ENCODE measurements around the gene SPTAN1. TPM values are rescaled to one million over a fixed set of nuclear protein-coding genes. Genes with fewer than 3 reads are reported as not detected.
A peak's percentile ranks its signal among the peaks of the same experiment; 100 is the strongest.

Gene SPTAN1
- total RNA-seq, 4 donors from 2014 or later, result 223 to 390 (median 286) TPM

GRCh38 chr9:128636024-128636390, 83.6 kb downstream of the SPTAN1 start:
- Histone ChIP-seq H3K27me3 (no peaks in the 10 kb centered on the region), H3K27ac (peak overlapping the region; percentile 72 to 95 (median 90)), H3K4me1 (peaks cover 3 to 29% (median 20%) of the 10 kb centered on the region in 3 donors), H3K9me3 (no peaks in the 10 kb centered on the region), H3K4me3 (no peak overlapping the region), H3K36me3 (peaks cover 0 to 63% of the 10 kb centered on the region in 2 donors)
- WGBS, 2 donors (ENCODE audit: low coverage in 1 of 2), result no CpG with 5 or more reads among the region's 16 CpGs
- ATAC-seq, result peak; percentile 8
- TF ChIP-seq EP300 (IDR thresholded peaks at IDR 0.05), result no peak
- TF ChIP-seq, protein P1, sequence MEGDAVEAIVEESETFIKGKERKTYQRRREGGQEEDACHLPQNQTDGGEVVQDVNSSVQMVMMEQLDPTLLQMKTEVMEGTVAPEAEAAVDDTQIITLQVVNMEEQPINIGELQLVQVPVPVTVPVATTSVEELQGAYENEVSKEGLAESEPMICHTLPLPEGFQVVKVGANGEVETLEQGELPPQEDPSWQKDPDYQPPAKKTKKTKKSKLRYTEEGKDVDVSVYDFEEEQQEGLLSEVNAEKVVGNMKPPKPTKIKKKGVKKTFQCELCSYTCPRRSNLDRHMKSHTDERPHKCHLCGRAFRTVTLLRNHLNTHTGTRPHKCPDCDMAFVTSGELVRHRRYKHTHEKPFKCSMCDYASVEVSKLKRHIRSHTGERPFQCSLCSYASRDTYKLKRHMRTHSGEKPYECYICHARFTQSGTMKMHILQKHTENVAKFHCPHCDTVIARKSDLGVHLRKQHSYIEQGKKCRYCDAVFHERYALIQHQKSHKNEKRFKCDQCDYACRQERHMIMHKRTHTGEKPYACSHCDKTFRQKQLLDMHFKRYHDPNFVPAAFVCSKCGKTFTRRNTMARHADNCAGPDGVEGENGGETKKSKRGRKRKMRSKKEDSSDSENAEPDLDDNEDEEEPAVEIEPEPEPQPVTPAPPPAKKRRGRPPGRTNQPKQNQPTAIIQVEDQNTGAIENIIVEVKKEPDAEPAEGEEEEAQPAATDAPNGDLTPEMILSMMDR (IDR thresholded peaks at IDR 0.05), result peak in 2 of 4 experiments; percentile 11 to 45

DNA sequence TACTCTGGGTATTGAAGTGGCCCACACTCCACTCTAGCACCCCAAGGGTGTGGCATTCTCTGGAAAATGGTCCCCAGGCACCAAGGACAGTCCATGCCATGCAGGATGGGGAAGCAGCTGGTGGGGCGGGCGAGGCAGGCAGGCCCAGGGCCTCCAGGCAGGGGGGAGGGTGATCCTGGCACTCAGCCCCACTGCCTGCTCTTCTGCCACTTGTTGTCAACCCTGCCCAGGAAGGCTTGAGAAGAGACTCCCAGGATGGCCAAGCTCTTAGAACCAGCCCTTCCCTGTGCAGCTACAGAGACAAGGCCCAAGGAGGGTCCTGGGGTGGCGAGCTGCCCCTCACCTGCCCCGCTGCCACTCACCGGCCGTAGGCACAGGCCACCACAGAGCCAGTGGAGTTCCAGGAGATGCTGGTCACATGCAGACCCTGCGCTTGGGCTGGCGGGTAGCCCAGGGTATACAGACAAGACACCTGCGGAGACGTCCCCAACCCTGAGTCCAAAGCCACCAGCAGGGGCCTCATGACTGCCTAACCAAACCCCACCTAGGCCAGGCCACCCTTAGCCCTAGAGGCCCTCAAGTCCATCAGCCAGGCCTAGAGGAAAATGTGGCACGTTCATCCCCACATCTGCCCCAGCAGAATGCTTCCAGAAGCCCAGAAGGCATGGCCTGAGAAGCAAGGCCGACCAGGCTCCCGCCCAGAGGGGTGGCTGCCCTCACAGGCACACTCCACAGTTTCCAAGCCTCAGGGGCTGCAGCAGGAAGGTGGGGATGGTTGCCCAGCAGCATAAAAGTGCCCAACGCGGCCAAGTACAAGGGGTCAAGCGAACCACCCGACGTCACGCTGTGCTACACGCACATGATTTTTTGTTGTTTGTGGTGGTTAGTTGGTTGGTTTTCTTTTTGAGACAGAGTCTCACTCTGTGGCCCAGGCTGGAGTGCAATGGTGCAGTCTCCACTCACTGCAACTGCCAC, 84.5 kb downstream of the SPTAN1 start:
- H3K36me3 ChIP-seq, result peaks cover 0 to 54% of the 10 kb centered on the region in 2 donors

DNA sequence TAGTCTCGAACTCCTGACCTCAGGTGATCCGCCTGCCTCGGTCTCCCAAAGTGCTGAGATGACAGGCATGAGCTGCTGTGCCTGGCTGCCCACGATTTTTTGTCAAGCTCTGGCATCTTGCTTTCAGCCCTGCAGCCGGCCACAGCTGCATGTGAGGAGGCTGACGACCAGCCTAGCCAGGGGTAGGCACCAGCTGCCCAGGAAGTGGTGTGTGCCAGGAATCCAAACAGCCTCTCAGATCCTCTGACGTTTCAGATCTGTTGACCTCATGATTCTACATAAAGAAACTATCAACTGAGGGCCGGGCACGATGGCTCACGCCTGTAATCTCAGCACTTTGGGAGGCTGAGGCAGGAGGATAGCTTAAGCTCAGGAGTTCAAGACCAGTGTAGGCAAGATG, 85.3 kb downstream of the SPTAN1 start:
- Histone ChIP-seq H3K36me3 (peaks cover 0 to 46% of the 10 kb centered on the region in 2 donors), H3K9me3 (no peaks in the 10 kb centered on the region), H3K27me3 (no peaks in the 10 kb centered on the region), H3K4me3 (no peak overlapping the region), H3K4me1 (peaks cover 3 to 29% (median 20%) of the 10 kb centered on the region in 3 donors), H3K27ac (peak overlapping the region in 3 of 4 donors; percentile 40 to 91 (median 89))
- WGBS, 2 donors (ENCODE audit: low coverage in 1 of 2), result 58% methylated on average over 10 of the region's 10 CpGs; no CpG with 5 or more reads in 1 of the 2 donors
- TF ChIP-seq, protein P1 (IDR thresholded peaks at IDR 0.05), result no peak
- no peak for TF ChIP-seq EP300 (IDR thresholded peaks at IDR 0.05)
- no peak for TF ChIP-seq POLR2AphosphoS5 (IDR thresholded peaks at IDR 0.05)
- no peak for TF ChIP-seq POLR2A (IDR thresholded peaks at IDR 0.05)
- ATAC-seq, result no peak

More for the DNA sequence above, 84.5 kb downstream of the SPTAN1 start:
- Histone ChIP-seq H3K4me1 (peaks cover 3 to 29% (median 20%) of the 10 kb centered on the region in 3 donors), H3K27ac (peak overlapping the region; percentile 72 to 95 (median 90)), H3K4me3 (no peak overlapping the region), H3K27me3 (no peaks in the 10 kb centered on the region), H3K9me3 (no peaks in the 10 kb centered on the region)
- WGBS, 2 donors (ENCODE audit: low coverage in 1 of 2), result 80% methylated on average over 3 of the region's 20 CpGs; no CpG with 5 or more reads in 1 of the 2 donors
- no peak for ATAC-seq
- no peak for TF ChIP-seq POLR2A (IDR thresholded peaks at IDR 0.05)
- TF ChIP-seq, protein P1 (IDR thresholded peaks at IDR 0.05), result no peak
- TF ChIP-seq EP300 (IDR thresholded peaks at IDR 0.05), result no peak
- no peak for TF ChIP-seq POLR2AphosphoS5 (IDR thresholded peaks at IDR 0.05)

DNA sequence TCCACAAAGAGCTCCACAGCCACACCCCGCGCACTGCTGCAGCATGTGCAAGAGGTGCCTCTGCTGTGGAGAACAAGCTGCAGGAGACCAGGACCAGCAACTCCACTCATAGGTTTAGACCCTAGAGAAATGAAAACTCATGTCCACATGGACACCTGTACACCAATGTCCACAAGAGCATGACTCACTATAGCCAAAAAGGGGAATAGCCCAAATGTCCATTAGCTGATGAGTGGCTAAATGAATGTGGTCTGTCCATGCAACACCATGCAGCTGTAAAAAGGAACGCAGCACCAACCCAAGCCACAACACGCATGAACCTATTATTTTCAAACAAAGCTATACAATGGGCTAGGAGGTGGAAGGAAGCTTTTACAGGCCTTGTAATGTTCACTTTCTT, 86.2 kb downstream of the SPTAN1 start:
- Histone ChIP-seq H3K27ac (no peak overlapping the region), H3K9me3 (no peaks in the 10 kb centered on the region), H3K36me3 (peaks cover 0 to 37% of the 10 kb centered on the region in 2 donors), H3K4me3 (no peak overlapping the region), H3K27me3 (no peaks in the 10 kb centered on the region), H3K4me1 (peaks cover 3 to 29% (median 20%) of the 10 kb centered on the region in 3 donors)
- no peak for ATAC-seq
- TF ChIP-seq EP300 (IDR thresholded peaks at IDR 0.05) (no peak), POLR2AphosphoS5 (IDR thresholded peaks at IDR 0.05) (no peak), POLR2A (IDR thresholded peaks at IDR 0.05) (no peak)
- TF ChIP-seq, protein P1 (IDR thresholded peaks at IDR 0.05), result no peak
- WGBS, 2 donors (ENCODE audit: low coverage in 1 of 2), result 88 to 96% methylated on average over 4 of the region's 4 CpGs

All from gastroesophageal sphincter (tissue), 4 donors.